T-cell (primary cell): ENCODE results near the gene SSRP1. TPM values are rescaled to one million over a fixed set of nuclear protein-coding genes. Genes with fewer than 3 reads are reported as not detected.

Source experiments
- ATAC-seq, 4 experiments: fragments of 200-7000 bp in 3 of 4; fragments of 150-1000 bp in 1 of 4; cut with Tn5 transposase; replicated peaks in 1 of 4; 1 replicate in 3 of 4; 2 replicates in 1 of 4; pipeline ENCODE4 v1.10.0; 2021; ENCODE audit warnings: moderate library complexity in 3 of 4, mild to moderate bottlenecking in 2 of 4, moderate number of reproducible peaks in 1 of 4
- CTCF ChIA-PET, 2 donors: fragments of 300-600 bp; sonication (Branson Sonifier 250); formaldehyde crosslinking; loops; one replicate each; lab custom pipeline; 2022; ENCODE audit warnings: antibody characterized with exemption in 2 of 2; lab: Charles Lee
- POLR2A ChIA-PET, 2 donors: fragments of 300-600 bp; sonication (Branson Sonifier 250); formaldehyde crosslinking; loops; one replicate each; lab custom pipeline; 2022; ENCODE audit warnings: antibody characterized with exemption in 2 of 2; lab: Charles Lee
- DNase-seq, 35 experiments: peaks; one replicate each; pipeline versions ENCODE4 v3.0.0 to v3.0.0-alpha.2; 2013 to 2023
- H3K27ac ChIP-seq: one replicate; pipeline ENCODE4 v1.5.1; 2013; ENCODE audit warnings: low read length
- H3K27me3 ChIP-seq, 2 experiments: replicated peaks in 1 of 2; 1 replicate in 1 of 2; 2 replicates in 1 of 2; pipeline versions ENCODE4 v1.6.1 to v1.7.0; 2013; ENCODE audit warnings: low read length in 1 of 2, mixed read lengths in 1 of 2; ENCODE audit not compliant: control insufficient read depth in 2 of 2, insufficient read depth in 2 of 2; ENCODE audit errors: extremely low read depth in 1 of 2
- H3K36me3 ChIP-seq, 2 donors: 1 replicate in 1 of 2; 2 replicates in 1 of 2; pipeline versions ENCODE4 v1.6.1 to v1.7.0; 2013; ENCODE audit warnings: low read length in 1 of 2; ENCODE audit not compliant: control insufficient read depth in 2 of 2, insufficient read depth in 1 of 2; ENCODE audit errors: extremely low read depth in 1 of 2
- H3K4me1 ChIP-seq, 2 experiments: 1 replicate in 1 of 2; 2 replicates in 1 of 2; pipeline versions ENCODE4 v1.6.1 to v1.7.0; 2013; ENCODE audit warnings: low read length in 2 of 2, mixed read lengths in 1 of 2; ENCODE audit not compliant: insufficient read depth in 2 of 2, control insufficient read depth in 1 of 2; ENCODE audit errors: extremely low read depth in 1 of 2
- H3K4me3 ChIP-seq, 2 donors: 1 replicate in 1 of 2; 2 replicates in 1 of 2; pipeline versions ENCODE4 v1.5.1 to v1.7.0; 2013; ENCODE audit warnings: mild to moderate bottlenecking in 2 of 2, low read length in 1 of 2, moderate library complexity in 1 of 2; ENCODE audit not compliant: control insufficient read depth in 1 of 2; ENCODE audit errors: extremely low read depth in 1 of 2
- H3K9me3 ChIP-seq: 2 replicates; pipeline ENCODE4 v1.7.0; 2013
- H3K27ac Mint-ChIP-seq, 2 donors: one replicate each; pipeline ENCODE4 v1.8.0; 2020 to 2021; ENCODE audit warnings: mild to moderate bottlenecking in 2 of 2, mixed read lengths in 2 of 2
- H3K27me3 Mint-ChIP-seq, 2 donors: one replicate each; pipeline ENCODE4 v1.8.0; 2021 to 2022; ENCODE audit warnings: mixed read lengths in 2 of 2
- H3K36me3 Mint-ChIP-seq: one replicate; pipeline ENCODE4 v1.8.0; 2021; ENCODE audit warnings: mixed read lengths
- H3K4me1 Mint-ChIP-seq, 3 donors: one replicate each; pipeline ENCODE4 v1.8.0; 2020 to 2022; ENCODE audit warnings: mixed read lengths in 3 of 3, mild to moderate bottlenecking in 1 of 3
- H3K4me3 Mint-ChIP-seq, 3 donors: one replicate each; pipeline ENCODE4 v1.8.0; 2020 to 2022; ENCODE audit warnings: mild to moderate bottlenecking in 3 of 3, mixed read lengths in 3 of 3, moderate library complexity in 3 of 3
- H3K9me3 Mint-ChIP-seq, 3 donors: one replicate each; pipeline ENCODE4 v1.8.0; 2020 to 2022; ENCODE audit warnings: mixed read lengths in 3 of 3
- WGBS: methylation state at CpG from one replicate; pipeline ENCODE4 v1.1.5; 2013; ENCODE audit warnings: missing lambda C conversion rate; ENCODE audit not compliant: insufficient coverage; 5-methylcytosine and 5-hydroxymethylcytosine counted together
- total RNA-seq, 35 experiments: library from RNA in 6 of 35; stranded (reverse) in 6 of 35; fragments of 120-200 nt in 1 of 35; gene quantifications; one replicate each; pipeline versions ENCODE4 v1.2.1 to v1.2.4 and lab custom pipeline; 2013 to 2026

SSRP1 gene
- total RNA-seq, 5 donors from 2014 or later (not counting 1 experiment from before 2014, with no cell fraction given) = 50.2 to 78.1 (median 75.7) TPM

DNA sequence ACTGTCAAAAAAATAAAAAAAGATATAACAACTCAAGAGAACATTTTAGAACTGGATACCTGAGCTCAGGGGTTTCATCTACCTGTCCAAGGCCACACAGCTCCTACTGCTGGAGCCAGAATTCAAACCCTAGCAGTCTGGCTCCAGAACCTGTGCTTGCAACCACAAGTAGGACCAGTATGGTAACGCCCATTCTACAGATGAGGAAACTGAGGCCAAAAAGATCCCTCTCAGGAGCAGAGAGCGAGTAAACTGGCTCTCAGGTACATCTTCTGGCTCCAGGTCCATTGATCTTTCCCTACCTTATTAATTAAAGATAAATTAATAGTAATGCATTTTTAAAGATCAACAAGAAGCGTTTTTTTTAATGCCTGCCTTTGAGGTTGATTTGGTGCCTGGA, 21.6 kb upstream of the SSRP1 start:
- H3K9me3 ChIP-seq = no peaks in the 10 kb centered on the region
- no peaks in the 10 kb centered on the region for H3K36me3 Mint-ChIP-seq
- H3K9me3 Mint-ChIP-seq = peaks cover 0 to 2% (median 0%) of the 10 kb centered on the region in 3 donors
- WGBS = 100% methylated on average over 1 of the region's 3 CpGs
- no peak overlapping the region for H3K27ac ChIP-seq
- POLR2A ChIA-PET = no interaction called here
- H3K36me3 ChIP-seq = no peaks in the 10 kb centered on the region
- ATAC-seq (no peak), DNase-seq (no peak)
- no peaks in the 10 kb centered on the region for H3K4me1 ChIP-seq
- CTCF ChIA-PET = interaction anchor here in 1 of 2 donors (0.7 kb wide), 1 partner anchor 109 kb away, joined by 4 read pairs; no protein-coding TSS in a partner anchor
- H3K27me3 Mint-ChIP-seq = peaks cover 8 to 16% of the 10 kb centered on the region in 2 donors
- no peak overlapping the region for H3K4me3 ChIP-seq
- peaks cover 0 to 13% of the 10 kb centered on the region in 2 experiments for H3K27me3 ChIP-seq
- no peak overlapping the region for H3K27ac Mint-ChIP-seq
- no peaks in the 10 kb centered on the region for H3K4me1 Mint-ChIP-seq
- no peak overlapping the region for H3K4me3 Mint-ChIP-seq

DNA sequence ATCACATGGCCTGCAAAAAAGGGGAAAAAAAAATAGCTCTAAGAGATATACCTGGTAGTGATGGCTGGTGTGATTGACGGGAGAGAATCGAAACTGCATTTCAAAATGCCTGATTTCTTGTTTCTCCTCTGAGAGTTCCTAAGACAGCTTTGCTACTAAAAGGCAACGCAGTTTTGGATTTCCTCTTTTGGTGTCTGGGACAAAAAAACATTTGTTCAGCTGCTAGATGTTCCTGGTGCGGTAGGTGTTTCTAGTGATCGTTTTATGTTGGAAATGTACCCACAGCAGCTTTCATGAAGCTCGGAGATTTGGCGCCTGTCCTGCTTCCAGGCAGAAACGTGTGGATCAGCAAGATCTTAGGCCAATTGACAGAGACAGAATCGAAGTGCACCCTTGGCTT, 20.6 kb upstream of the SSRP1 start:
- H3K27ac ChIP-seq = no peak overlapping the region
- no peak for DNase-seq
- H3K27me3 ChIP-seq = peaks cover 0 to 10% of the 10 kb centered on the region in 2 experiments
- H3K4me3 ChIP-seq = no peak overlapping the region
- H3K4me3 Mint-ChIP-seq = no peak overlapping the region
- no peak for ATAC-seq
- 46% methylated on average over 7 of the region's 9 CpGs for WGBS
- POLR2A ChIA-PET = no interaction called here
- no peaks in the 10 kb centered on the region for H3K36me3 Mint-ChIP-seq
- no peak overlapping the region for H3K27ac Mint-ChIP-seq
- no peaks in the 10 kb centered on the region for H3K4me1 ChIP-seq
- H3K27me3 Mint-ChIP-seq = peaks cover 8 to 13% of the 10 kb centered on the region in 2 donors
- CTCF ChIA-PET = interaction anchor here in 1 of 2 donors (0.5 kb wide), 1 partner anchor 488 kb away, joined by 4 read pairs; no protein-coding TSS in a partner anchor
- no peaks in the 10 kb centered on the region for H3K4me1 Mint-ChIP-seq
- H3K9me3 Mint-ChIP-seq = peaks cover 0 to 4% (median under 1%) of the 10 kb centered on the region in 3 donors
- H3K9me3 ChIP-seq = no peaks in the 10 kb centered on the region
- H3K36me3 ChIP-seq = no peaks in the 10 kb centered on the region

GRCh38 chr11:57354699-57355098, 19.0 kb upstream of the SSRP1 start:
- POLR2A ChIA-PET = no interaction called here
- H3K36me3 ChIP-seq = no peaks in the 10 kb centered on the region
- DNase-seq = no peak

GRCh38 chr11:57353852-57354251, 18.2 kb upstream of the SSRP1 start:
- Mint-ChIP-seq H3K27me3 (peaks cover 8 to 11% of the 10 kb centered on the region in 2 donors), H3K4me3 (no peak overlapping the region), H3K27ac (no peak overlapping the region), H3K9me3 (peaks cover 0 to 6% (median 0%) of the 10 kb centered on the region in 3 donors), H3K4me1 (peaks cover 0 to 3% (median 3%) of the 10 kb centered on the region in 3 donors), H3K36me3 (no peaks in the 10 kb centered on the region)
- no peaks in the 10 kb centered on the region for H3K9me3 ChIP-seq
- no peaks in the 10 kb centered on the region for H3K36me3 ChIP-seq
- no peak overlapping the region for H3K4me3 ChIP-seq
- ChIA-PET CTCF (interaction anchor here (0.6 to 1.1 kb wide), 4 partner anchors 130 to 510 kb away, joined by 3 to 5 read pairs (median 4); no protein-coding TSS in a partner anchor), POLR2A (interaction anchor here in 1 of 2 donors (0.5 to 0.6 kb wide), 2 partner anchors 17 to 139 kb away, joined by 3 to 5 read pairs; no protein-coding TSS in a partner anchor)
- ATAC-seq (no peak), DNase-seq (no peak)
- H3K4me1 ChIP-seq = peaks cover 0 to 5% of the 10 kb centered on the region in 2 experiments
- H3K27ac ChIP-seq = no peak overlapping the region
- 79% methylated on average over 2 of the region's 4 CpGs for WGBS
- H3K27me3 ChIP-seq = peaks cover 0 to 19% of the 10 kb centered on the region in 2 experiments

More at GRCh38 chr11:57354699-57355098, 19.0 kb upstream of the SSRP1 start:
- no peak overlapping the region for H3K27ac Mint-ChIP-seq
- CTCF ChIA-PET = no interaction called here
- H3K4me1 Mint-ChIP-seq = peaks cover 0 to 3% (median 3%) of the 10 kb centered on the region in 3 donors
- Histone ChIP-seq H3K4me3 (no peak overlapping the region), H3K4me1 (peaks cover 0 to 4% of the 10 kb centered on the region in 2 experiments), H3K27me3 (peaks cover 0 to 17% of the 10 kb centered on the region in 2 experiments), H3K9me3 (no peaks in the 10 kb centered on the region), H3K27ac (no peak overlapping the region)
- no peak for ATAC-seq
- H3K27me3 Mint-ChIP-seq = peaks cover 8 to 11% of the 10 kb centered on the region in 2 donors
- no peak overlapping the region for H3K4me3 Mint-ChIP-seq
- H3K36me3 Mint-ChIP-seq = no peaks in the 10 kb centered on the region
- H3K9me3 Mint-ChIP-seq = peaks cover 0 to 6% (median 0%) of the 10 kb centered on the region in 3 donors
- WGBS = 49% methylated on average over 6 of the region's 6 CpGs

GRCh38 chr11:57353446-57353845, 17.8 kb upstream of the SSRP1 start:
- H3K27me3 ChIP-seq = peaks cover 0 to 19% of the 10 kb centered on the region in 2 experiments
- POLR2A ChIA-PET = interaction anchor here in 1 of 2 donors (0.5 to 0.6 kb wide), 2 partner anchors 17 to 139 kb away, joined by 3 to 5 read pairs; no protein-coding TSS in a partner anchor
- CTCF ChIA-PET = interaction anchor here (0.6 to 1.1 kb wide), 5 partner anchors 12 to 510 kb away, joined by 3 to 5 read pairs (median 3); no protein-coding TSS in a partner anchor
- H3K36me3 ChIP-seq = no peaks in the 10 kb centered on the region
- Mint-ChIP-seq H3K4me1 (peaks cover 0 to 3% (median 3%) of the 10 kb centered on the region in 3 donors), H3K27ac (no peak overlapping the region), H3K9me3 (peaks cover 0 to 6% (median 0%) of the 10 kb centered on the region in 3 donors), H3K4me3 (no peak overlapping the region), H3K36me3 (no peaks in the 10 kb centered on the region), H3K27me3 (peaks cover 8 to 11% of the 10 kb centered on the region in 2 donors)
- DNase-seq = no peak
- H3K27ac ChIP-seq = no peak overlapping the region
- H3K4me3 ChIP-seq = no peak overlapping the region
- no peak for ATAC-seq
- 93% methylated on average over 3 of the region's 4 CpGs for WGBS
- H3K9me3 ChIP-seq = no peaks in the 10 kb centered on the region
- H3K4me1 ChIP-seq = peaks cover 0 to 5% of the 10 kb centered on the region in 2 experiments

- no peak overlapping the region for H3K4me3 ChIP-seq
- H3K27me3 Mint-ChIP-seq = peaks cover 8 to 11% of the 10 kb centered on the region in 2 donors
- H3K27me3 ChIP-seq = peaks cover 0 to 19% of the 10 kb centered on the region in 2 experiments
- CTCF ChIA-PET = interaction anchor here in 1 of 2 donors (0.6 to 1.1 kb wide), 3 partner anchors 12 to 140 kb away, joined by 3 read pairs; no protein-coding TSS in a partner anchor
- H3K36me3 Mint-ChIP-seq = no peaks in the 10 kb centered on the region
- peaks cover 0 to 6% (median 0%) of the 10 kb centered on the region in 3 donors for H3K9me3 Mint-ChIP-seq
- H3K36me3 ChIP-seq = no peaks in the 10 kb centered on the region
- no peak overlapping the region for H3K27ac ChIP-seq
- peaks cover 0 to 5% of the 10 kb centered on the region in 2 experiments for H3K4me1 ChIP-seq
- peaks cover 0 to 3% (median 3%) of the 10 kb centered on the region in 3 donors for H3K4me1 Mint-ChIP-seq
- DNase-seq (no peak), ATAC-seq (no peak)
- WGBS = no CpG with 5 or more reads among the region's 5 CpGs
- POLR2A ChIA-PET = no interaction called here
- H3K4me3 Mint-ChIP-seq = no peak overlapping the region
- H3K27ac Mint-ChIP-seq = no peak overlapping the region
- H3K9me3 ChIP-seq = no peaks in the 10 kb centered on the region
These were observed 17.3 kb upstream of the SSRP1 start for GRCh38 chr11:57353036-57353435.
